ENCODE measurements around the gene BCAR1.
"Not testable (repeated sequence)": the region's sequence is repeated elsewhere in the genome, so short reads cannot be mapped to it uniquely, and the experiment has no call there.

The BCAR1 gene

GRCh38 chr16:75224306-75225082 is 26.9 kb downstream of the BCAR1 start:
- DNase-seq (ENCODE audit: low read depth in 2 of 2): no peak

DNA sequence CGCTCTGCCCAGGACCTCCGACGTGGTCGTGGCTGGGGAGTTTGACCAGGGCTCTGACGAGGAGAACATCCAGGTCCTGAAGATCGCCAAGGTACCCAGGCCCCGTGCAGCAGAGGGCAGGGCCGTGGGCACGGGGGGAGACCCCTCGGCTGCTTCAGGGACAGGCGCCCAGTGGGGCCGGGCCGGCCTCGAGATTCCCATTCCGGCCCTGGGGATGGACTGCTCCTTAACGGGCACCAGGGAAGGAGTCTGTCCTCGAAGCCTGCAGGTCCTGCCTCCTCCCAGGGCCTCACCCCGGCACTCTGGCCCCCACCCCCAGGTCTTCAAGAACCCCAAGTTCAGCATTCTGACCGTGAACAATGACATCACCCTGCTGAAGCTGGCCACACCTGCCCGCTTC is 28.3 kb downstream of the BCAR1 start:
- not testable (repeated sequence) for DNase-seq (ENCODE audit: low read depth in 2 of 2)

GRCh38 chr16:75222271-75222783 is 29.1 kb downstream of the BCAR1 start:
- DNase-seq (ENCODE audit: low read depth in 2 of 2): no peak

DNA sequence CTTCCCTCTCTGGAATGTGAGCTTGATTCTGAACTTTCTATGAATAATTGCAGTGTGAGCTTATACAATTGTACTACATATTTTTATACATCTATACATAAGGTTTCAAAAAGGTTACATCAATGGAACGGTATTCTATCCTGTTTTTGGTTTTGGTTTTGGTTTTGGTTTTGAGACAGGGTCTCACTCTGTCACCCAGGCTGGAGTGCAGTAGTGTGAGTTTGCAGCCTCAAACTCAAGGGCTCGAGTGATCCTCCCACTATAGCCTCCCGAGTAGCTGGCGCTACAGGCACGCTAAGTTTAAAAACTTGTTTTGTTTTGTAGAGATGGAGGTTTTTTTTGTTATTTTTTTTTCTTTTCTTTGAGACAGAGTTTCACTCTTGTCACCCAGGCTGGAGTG is 31.6 kb downstream of the BCAR1 start:
- no peak for DNase-seq (ENCODE audit: low read depth in 2 of 2)

GRCh38 chr16:75219088-75219487 is 32.3 kb downstream of the BCAR1 start:
- DNase-seq (ENCODE audit: low read depth in 2 of 2): no peak

DNA sequence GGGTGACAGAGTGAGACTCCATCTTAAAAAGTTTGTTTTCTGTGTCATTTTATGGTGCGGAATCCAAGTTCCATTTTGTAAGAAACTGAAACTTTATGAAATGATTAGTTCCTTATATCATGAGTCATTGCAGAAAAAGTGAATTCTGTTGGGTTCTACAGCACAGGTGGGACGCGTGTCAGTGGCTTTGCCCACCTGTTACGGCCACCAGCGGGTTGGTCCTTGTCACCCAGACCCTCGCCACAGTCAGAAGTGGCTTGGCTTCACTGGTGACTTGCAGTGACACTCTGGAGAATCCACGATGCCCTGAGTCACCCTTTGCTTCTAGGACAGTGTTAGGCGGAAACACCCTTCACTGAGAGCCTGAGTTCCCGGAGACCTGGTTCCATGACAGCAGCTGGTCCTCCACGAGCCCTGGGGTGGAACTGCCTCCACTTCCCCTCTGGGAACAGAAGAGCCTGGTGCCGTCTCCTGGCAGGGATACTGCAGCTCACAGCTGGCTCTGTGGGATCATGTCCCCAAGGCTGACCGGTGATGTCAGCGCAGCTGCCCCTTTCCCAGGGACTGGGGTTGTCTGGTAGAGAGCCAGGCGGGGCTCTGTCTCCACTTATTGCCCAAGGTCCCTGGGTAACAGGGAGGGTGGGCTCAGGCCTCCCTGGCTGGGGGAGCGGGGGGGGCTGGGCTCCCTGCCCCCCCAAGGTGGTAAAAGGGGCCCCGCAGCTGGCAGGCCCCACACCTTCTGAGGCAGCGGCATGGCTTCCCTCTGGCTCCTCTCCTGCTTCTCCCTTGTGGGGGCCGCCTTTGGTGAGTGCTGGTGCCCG is 33.0 kb downstream of the BCAR1 start, which contains the start of gene CTRB1:
Gene CTRB1, plus strand, starts transcription at position 733 of the 821 bp plus-strand sequence. Its CDS starts 20 bp downstream, at position 753.
- DNase-seq (ENCODE audit: low read depth in 2 of 2): no peak

DNA sequence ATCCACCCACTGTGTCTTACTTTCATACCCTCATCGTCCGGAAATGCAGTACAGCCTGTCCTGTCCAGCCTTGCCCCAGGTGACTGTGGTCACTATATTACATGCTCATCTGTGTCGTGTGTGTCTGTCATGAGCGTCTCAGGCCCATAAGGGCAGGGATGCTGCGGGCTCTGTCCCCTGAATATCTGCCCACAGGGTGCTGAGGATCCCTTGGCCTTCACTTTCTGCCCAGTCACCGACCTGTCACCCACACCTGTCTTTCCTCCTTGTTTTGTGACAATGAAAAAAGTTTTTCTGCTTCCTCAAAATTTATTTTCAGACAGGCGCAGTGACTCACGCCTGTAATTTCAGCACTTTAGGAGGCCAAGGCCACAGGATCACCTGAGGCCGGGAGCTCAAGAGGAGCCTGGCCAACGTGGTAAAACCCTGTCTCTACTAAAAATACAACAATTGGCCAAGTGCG is 34.0 kb downstream of the BCAR1 start:
- DNase-seq (ENCODE audit: low read depth in 2 of 2): no peak

GRCh38 chr16:75216576-75216975 is 34.8 kb downstream of the BCAR1 start:
- DNase-seq (ENCODE audit: low read depth in 2 of 2): no peak

DNA sequence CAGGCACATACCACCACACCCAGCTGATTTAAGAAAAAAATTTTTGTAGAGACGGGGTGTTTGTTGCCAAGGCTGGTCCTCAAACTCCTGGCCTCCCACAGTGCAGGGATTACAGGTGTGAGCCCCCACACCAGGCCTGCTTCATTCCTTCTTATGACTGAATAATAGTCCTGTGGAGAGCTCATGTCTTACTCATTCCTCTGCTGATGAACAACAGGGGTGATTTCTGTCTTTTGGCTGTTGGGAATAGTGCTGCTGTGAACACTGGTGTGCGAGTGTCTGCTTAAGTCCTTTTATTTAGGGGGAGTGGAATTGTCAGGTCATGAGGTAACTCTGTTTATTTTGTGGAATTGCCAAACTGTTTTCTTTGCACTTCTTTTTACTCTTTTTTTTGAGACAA is 35.3 kb downstream of the BCAR1 start:
- no peak for DNase-seq (ENCODE audit: low read depth in 2 of 2)

GRCh38 chr16:75211286-75211685 is 40.1 kb downstream of the BCAR1 start:
- DNase-seq (ENCODE audit: low read depth in 2 of 2): not testable (repeated sequence)

GRCh38 chr16:75209944-75210343 is 41.5 kb downstream of the BCAR1 start:
- no peak for DNase-seq (ENCODE audit: low read depth in 2 of 2)

- DNase-seq (ENCODE audit: low read depth in 2 of 2): not testable (repeated sequence)
These were observed 41.9 kb downstream of the BCAR1 start for GRCh38 chr16:75209514-75209913.

GRCh38 chr16:75208861-75209505 is 42.4 kb downstream of the BCAR1 start:
- DNase-seq (ENCODE audit: low read depth in 2 of 2): no peak

- no peak for DNase-seq (ENCODE audit: low read depth in 2 of 2)
These were observed 43.1 kb downstream of the BCAR1 start for GRCh38 chr16:75208242-75208825.

DNA sequence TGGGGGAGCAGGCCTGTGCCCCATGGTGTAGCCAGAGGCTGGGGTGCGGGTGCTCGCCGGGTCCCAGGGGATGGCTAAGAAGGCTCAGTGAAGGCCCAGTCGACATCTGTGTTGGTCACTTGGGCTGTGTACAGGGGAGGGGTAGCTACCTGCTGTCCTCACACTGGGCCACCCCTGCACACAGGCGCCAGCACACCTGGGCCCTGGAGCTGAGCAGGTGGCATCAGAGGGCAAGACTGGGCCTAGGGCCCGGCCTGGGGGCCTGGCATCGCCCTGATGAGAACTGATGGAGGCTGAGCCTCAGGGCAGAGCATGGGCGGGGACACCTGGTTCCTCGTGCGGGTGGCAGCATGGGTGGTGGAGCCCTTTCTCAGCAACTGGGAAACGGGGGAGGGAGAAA is 43.6 kb downstream of the BCAR1 start:
- DNase-seq (ENCODE audit: low read depth in 2 of 2): no peak

- no peak for DNase-seq (ENCODE audit: low read depth in 2 of 2)
These were observed 44.5 kb downstream of the BCAR1 start, which contains the start of gene CTRB2 for GRCh38 chr16:75206749-75207451. Gene CTRB2, minus strand, starts transcription at chr16:75207161. Its CDS starts 20 bp downstream, at chr16:75207141.

GRCh38 chr16:75205961-75206748 is 45.3 kb downstream of the BCAR1 start:
- DNase-seq (ENCODE audit: low read depth in 2 of 2): not testable (repeated sequence)

- DNase-seq (ENCODE audit: low read depth in 2 of 2): not testable (repeated sequence)
These were observed 46.0 kb downstream of the BCAR1 start for GRCh38 chr16:75205438-75205837.

DNA sequence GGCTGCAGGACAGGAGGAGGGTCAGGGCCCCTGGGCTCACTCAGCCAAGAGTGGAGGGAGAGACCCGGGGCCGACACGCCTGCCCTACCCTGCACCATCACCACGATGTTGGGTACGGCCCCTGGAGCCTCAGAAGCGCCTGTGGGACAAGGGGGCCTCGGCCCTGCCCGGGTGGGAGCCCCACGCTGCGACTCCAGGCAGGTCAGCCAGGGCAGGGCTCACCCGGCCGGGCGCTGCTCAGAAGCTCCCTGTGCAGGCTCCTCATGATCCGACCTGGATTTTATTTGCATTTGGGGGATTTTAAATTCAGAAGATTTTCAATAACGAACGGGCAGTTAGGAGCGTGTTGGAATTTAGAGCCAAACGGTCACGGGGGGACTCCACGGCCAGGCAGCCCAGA is 46.5 kb downstream of the BCAR1 start:
- DNase-seq (ENCODE audit: low read depth in 2 of 2): not testable (repeated sequence)

DNA sequence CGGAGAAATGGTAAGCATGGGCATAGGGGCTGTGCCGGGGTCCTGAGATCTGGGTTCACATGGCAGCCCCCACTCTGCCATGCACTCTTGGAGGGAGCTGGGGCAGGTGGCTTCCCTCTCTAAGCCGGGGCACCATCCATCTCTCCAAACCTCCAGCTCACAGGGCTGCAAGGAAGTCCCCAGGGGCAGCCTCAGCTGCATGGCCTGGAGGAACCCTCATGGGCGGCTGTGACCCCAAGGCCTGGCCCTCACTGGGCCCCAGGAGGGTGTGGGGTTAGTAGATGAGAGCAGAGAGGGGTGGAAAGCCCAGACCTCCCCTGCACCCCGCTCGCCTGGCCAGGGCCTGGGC is 47.0 kb downstream of the BCAR1 start:
- DNase-seq (ENCODE audit: low read depth in 2 of 2): no peak
